GM23248 (cell line): ENCODE results near the gene TMEM273.

Experiments
- EZH2 ChIP-seq: fragments of 200-600 bp; sonication (generic); IDR thresholded peaks from 2 replicates; pipeline ENCODE4 v1.6.1; 2018; ENCODE audit warnings: antibody characterized with exemption, mild to moderate bottlenecking; ENCODE audit not compliant: insufficient read depth, poor library complexity, severe bottlenecking
- EZH2phosphoT487 ChIP-seq: fragments of 200-600 bp; sonication (generic); IDR thresholded peaks from 2 replicates; pipeline ENCODE4 v1.6.1; 2018; ENCODE audit warnings: antibody characterized with exemption, moderate library complexity, mild to moderate bottlenecking, low read depth; ENCODE audit not compliant: insufficient read depth

DNA sequence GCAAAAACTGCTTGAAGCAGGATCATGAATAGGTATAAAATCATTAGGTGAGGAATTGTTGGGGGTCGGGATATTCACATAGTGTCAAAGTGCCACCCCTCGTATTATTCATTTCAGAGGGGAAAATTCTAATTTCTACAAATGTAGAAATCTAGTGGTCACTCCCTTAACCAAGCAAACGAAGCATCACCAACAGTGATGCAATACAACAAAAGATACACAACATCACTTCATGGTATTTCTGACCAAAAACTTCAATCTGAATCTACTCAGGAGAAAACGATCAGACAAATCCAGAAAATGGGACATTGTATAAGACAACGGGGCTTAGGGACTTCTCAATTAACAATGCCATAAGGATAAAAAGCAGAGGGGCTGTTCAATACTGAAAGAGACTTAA is 28.1 kb downstream of the TMEM273 start:
- TF ChIP-seq EZH2phosphoT487 (no peak), EZH2 (no peak)
